ENCODE measurements around the gene GTPBP8. TPM values are rescaled to one million over a fixed set of nuclear protein-coding genes. Genes with fewer than 3 reads are reported as not detected.
A peak's percentile ranks its signal among the peaks of the same experiment; 100 is the strongest.

Gene GTPBP8
- total RNA-seq, 4 donors from 2014 or later, result 23.5 to 50.1 (median 32.9) TPM

DNA sequence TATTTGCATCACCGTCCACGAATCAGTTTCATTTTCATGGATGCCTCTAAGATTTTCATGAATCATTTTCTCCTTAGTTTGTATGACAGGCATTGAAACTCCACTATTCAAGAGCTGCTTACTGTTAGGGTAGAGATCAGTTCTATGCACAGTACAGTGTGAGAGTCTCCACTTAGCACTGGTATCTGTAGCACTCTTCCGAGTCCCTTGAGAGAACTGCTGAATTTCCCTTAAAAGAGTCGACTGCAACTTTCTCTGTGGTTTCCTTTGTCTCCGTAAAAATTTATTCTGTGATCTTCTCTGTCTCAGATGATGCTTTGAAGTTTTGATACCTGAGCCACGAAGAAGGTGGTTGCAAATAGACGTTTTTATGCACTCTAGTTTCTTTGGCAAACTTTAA, 14.8 kb downstream of the GTPBP8 start:
- no peak overlapping the region for H3K4me3 ChIP-seq (replicated peaks in 1 of 3)
- peaks cover 34 to 46% of the 10 kb centered on the region in 2 donors for H3K36me3 ChIP-seq
- intact Hi-C loops (cut with DNase I), result no loop called here
- H3K4me1 ChIP-seq, result peaks cover 3 to 7% of the 10 kb centered on the region in 2 donors
- H3K27me3 ChIP-seq, result no peaks in the 10 kb centered on the region
- H3K9me3 ChIP-seq, result no peaks in the 10 kb centered on the region
- TF ChIP-seq POLR2A (IDR thresholded peaks at IDR 0.05), result no peak
- no peak for TF ChIP-seq CTCF (IDR thresholded peaks at IDR 0.05)
- DNase-seq, result no peak
- 82 to 84% methylated on average over 7 of the region's 7 CpGs for WGBS, 2 donors
- no peak overlapping the region for H3K27ac ChIP-seq

DNA sequence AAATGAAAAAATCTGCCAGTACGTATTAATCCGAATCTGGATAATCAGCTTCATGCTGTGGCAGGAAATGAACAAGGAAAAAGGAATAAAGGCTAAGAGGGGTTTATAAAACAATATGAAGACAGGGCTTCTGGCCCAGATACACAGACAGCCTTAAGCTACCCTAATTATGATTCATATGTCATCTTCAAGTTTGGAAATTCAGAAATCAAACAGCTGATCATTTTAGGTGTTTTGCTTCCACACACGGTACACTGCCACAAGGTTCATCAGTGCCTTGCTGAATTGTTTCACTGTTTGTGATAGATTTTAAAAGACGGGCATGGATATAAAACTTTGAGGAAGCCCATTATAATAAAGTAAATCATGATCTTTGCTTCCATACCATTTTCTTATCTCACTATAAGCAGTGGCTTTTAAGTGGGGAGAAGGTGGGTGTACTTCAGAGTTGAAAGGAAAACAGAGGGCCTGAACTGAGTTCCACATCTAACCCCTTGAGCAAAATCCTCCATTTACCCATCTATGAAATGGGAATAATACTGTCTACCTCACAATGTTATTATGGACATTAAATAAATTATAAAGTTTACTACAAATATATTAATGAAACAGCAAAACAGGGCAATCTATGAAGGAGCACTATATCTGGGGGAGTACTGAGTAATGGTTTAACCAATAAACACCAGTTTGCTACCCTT, 15.7 kb downstream of the GTPBP8 start:
- Histone ChIP-seq H3K27ac (no peak overlapping the region), H3K4me3 (replicated peaks in 1 of 3) (no peak overlapping the region), H3K36me3 (peaks cover 34 to 47% of the 10 kb centered on the region in 2 donors), H3K4me1 (peaks cover 0 to 7% of the 10 kb centered on the region in 2 donors), H3K27me3 (no peaks in the 10 kb centered on the region), H3K9me3 (no peaks in the 10 kb centered on the region)
- intact Hi-C loops (cut with DNase I), result no loop called here
- 92% methylated on average over 4 of the region's 4 CpGs for WGBS, 2 donors
- DNase-seq, result no peak
- no peak for TF ChIP-seq POLR2A (IDR thresholded peaks at IDR 0.05)
- no peak for TF ChIP-seq CTCF (IDR thresholded peaks at IDR 0.05)

DNA sequence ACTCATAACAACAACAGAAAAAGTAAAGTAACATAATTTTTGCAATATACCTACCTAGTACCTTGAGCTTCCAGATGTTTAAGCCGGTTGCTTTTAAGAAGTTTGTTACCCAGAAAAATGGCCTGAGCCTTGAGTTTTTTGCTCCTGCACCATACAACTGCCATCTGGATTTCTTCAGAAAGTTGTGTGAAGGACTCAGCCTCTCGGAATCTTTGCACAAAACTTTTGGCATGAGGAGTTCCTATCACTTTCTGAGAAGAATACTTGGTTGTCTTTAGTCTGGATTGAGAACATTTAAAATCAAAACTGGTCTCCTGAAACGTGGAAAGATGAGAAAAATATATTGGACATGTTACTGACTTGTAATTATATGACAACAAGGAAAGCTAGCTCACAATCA, 17.3 kb downstream of the GTPBP8 start:
- H3K27me3 ChIP-seq, result no peaks in the 10 kb centered on the region
- TF ChIP-seq POLR2A (IDR thresholded peaks at IDR 0.05) (no peak), CTCF (IDR thresholded peaks at IDR 0.05) (no peak)
- peaks cover 0 to 7% of the 10 kb centered on the region in 2 donors for H3K4me1 ChIP-seq
- H3K4me3 ChIP-seq (replicated peaks in 1 of 3), result no peak overlapping the region
- peaks cover 42 to 47% of the 10 kb centered on the region in 2 donors for H3K36me3 ChIP-seq
- no peak for DNase-seq
- no peaks in the 10 kb centered on the region for H3K9me3 ChIP-seq
- H3K27ac ChIP-seq, result no peak overlapping the region
- 86 to 87% methylated on average over 3 of the region's 3 CpGs for WGBS, 2 donors
- intact Hi-C loops (cut with DNase I), result no loop called here

GRCh38 chr3:113013593-113013992, 22.8 kb downstream of the GTPBP8 start:
- Histone ChIP-seq H3K4me1 (peaks cover 6 to 8% of the 10 kb centered on the region in 2 donors), H3K27me3 (no peaks in the 10 kb centered on the region), H3K4me3 (replicated peaks in 1 of 3) (no peak overlapping the region), H3K27ac (no peak overlapping the region), H3K9me3 (no peaks in the 10 kb centered on the region), H3K36me3 (peaks cover 15 to 19% of the 10 kb centered on the region in 2 donors)
- no peak for TF ChIP-seq POLR2A (IDR thresholded peaks at IDR 0.05)
- TF ChIP-seq CTCF (IDR thresholded peaks at IDR 0.05), result no peak
- intact Hi-C loops (cut with DNase I), result no loop called here
- no peak for DNase-seq

GRCh38 chr3:113018536-113019181, 27.9 kb downstream of the GTPBP8 start:
- Histone ChIP-seq H3K36me3 (no peaks in the 10 kb centered on the region), H3K4me1 (peaks cover 10 to 12% of the 10 kb centered on the region in 2 donors), H3K4me3 (replicated peaks in 1 of 3) (peak overlapping the region; percentile 65 to 98 (median 77)), H3K27ac (peak overlapping the region; percentile 76 to 93 (median 88)), H3K27me3 (no peaks in the 10 kb centered on the region), H3K9me3 (no peaks in the 10 kb centered on the region)
- 8 to 9% methylated on average over 13 of the region's 13 CpGs for WGBS, 2 donors
- no peak for TF ChIP-seq CTCF (IDR thresholded peaks at IDR 0.05)
- TF ChIP-seq POLR2A (IDR thresholded peaks at IDR 0.05), result no peak
- intact Hi-C loops (cut with DNase I), result no loop called here
- no peak for DNase-seq

Data from thyroid gland (tissue), 4 donors.